ENCODE results near the gene POLL.

POLL gene

DNA sequence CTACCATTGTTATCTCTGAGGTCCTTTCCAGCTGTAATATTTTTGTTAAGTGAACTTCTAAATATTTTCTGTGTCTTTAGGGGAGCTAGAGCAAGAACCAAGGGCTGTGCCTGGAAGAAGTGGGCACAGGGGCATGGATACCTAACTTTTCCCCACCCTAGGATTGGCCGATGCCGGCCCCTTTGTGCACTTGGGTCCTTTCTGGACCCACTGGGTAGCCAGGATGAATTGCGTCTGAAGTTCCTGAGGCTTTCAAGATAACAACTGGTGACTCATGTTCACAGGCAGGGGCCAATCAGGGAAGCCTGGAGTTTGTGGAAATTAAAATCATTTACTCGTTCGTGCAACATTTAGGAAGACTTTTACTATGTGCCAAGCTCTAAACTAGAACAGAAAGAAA is 822 bp upstream of the POLL start:
- no peak overlapping the region for H3K27ac ChIP-seq

DNA sequence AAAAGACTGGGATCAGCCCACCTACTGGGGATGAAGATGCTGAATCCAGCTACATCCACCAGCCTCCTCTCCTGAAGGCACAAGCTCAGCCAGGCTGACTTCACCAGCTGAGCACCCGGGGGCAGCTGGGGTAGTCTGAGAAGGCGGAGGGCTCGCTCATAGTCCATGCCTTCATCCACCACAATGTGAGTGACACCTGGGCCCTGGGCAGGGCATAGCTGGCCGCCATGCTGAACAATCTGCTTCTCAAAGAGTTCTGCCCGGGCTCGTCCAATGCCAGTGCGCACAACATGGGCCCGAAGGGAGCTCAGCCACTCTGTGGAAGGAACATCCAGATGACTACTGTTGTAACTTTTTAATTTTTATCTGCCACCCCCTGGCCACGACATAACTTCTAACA is 2.2 kb downstream of the POLL start:
- H3K4me3 ChIP-seq (ENCODE audit: low read depth, low read length) = no peak overlapping the region
- TF ChIP-seq, protein P1, sequence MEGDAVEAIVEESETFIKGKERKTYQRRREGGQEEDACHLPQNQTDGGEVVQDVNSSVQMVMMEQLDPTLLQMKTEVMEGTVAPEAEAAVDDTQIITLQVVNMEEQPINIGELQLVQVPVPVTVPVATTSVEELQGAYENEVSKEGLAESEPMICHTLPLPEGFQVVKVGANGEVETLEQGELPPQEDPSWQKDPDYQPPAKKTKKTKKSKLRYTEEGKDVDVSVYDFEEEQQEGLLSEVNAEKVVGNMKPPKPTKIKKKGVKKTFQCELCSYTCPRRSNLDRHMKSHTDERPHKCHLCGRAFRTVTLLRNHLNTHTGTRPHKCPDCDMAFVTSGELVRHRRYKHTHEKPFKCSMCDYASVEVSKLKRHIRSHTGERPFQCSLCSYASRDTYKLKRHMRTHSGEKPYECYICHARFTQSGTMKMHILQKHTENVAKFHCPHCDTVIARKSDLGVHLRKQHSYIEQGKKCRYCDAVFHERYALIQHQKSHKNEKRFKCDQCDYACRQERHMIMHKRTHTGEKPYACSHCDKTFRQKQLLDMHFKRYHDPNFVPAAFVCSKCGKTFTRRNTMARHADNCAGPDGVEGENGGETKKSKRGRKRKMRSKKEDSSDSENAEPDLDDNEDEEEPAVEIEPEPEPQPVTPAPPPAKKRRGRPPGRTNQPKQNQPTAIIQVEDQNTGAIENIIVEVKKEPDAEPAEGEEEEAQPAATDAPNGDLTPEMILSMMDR (IDR thresholded peaks at IDR 0.05; ENCODE audit: low read depth, low read length) = no peak
- H3K9me3 ChIP-seq (ENCODE audit: severe bottlenecking) = no peaks in the 10 kb centered on the region
- H3K27ac ChIP-seq = no peak overlapping the region
- H3K36me3 ChIP-seq = peaks cover 10% of the 10 kb centered on the region
- no peak for DNase-seq
- H3K27me3 ChIP-seq (ENCODE audit: insufficient read depth, low read depth, severe bottlenecking) = no peaks in the 10 kb centered on the region

More for the DNA sequence above, 822 bp upstream of the POLL start:
- TF ChIP-seq, protein P1 (IDR thresholded peaks at IDR 0.05; ENCODE audit: low read depth, low read length) = no peak
- no peak for DNase-seq
- Histone ChIP-seq H3K27me3 (ENCODE audit: insufficient read depth, low read depth, severe bottlenecking) (no peaks in the 10 kb centered on the region), H3K9me3 (ENCODE audit: severe bottlenecking) (no peaks in the 10 kb centered on the region), H3K4me3 (ENCODE audit: low read depth, low read length) (peak overlapping the region; percentile 58), H3K36me3 (peaks cover 10% of the 10 kb centered on the region)

DNA sequence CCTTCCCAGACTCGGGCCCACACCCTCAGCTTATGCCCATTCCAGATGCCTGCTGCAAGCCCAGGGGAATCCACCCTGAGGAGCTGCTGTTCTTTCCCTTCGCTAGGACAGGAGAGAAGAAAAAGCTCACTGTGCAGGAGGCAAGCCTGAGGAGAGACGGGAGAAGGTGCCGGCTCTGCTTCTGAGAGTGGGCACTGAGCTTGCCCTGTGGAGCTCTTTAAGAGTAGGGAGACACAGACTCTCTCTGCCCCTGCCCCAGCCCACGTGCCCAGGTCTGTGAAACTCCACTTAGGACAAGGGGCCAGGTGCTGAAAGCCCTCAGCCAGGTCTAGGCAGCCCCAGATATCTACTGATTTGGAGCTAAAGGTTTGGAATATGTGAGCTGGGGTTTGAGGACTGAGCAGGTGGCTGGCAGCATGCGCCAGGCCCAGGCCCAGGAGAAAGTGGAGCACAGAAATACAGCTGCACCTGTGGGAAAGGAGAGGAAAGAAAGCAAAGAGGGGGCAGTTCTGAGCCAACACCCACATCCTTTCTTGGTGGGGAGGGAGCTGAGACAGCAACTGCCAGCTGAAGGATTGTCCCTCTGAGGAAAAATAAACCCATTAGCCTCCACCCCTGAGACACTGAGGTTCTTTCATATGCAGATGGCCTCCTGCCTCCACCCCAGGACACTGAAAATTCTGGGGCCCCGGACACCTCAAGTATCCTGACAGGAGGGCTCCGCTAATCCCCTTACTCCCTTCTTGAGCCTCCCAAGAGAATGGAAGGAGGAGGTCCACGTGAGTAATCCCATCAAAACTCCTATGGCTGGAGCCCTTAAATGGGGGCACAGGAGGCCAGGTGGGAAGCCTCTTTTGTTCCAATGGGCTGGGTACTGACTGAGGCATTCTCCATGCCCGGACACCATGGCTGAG is 7.3 kb downstream of the POLL start:
- Histone ChIP-seq H3K9me3 (ENCODE audit: severe bottlenecking) (peaks cover 4% of the 10 kb centered on the region), H3K27ac (peak overlapping the region; percentile 4), H3K4me3 (ENCODE audit: low read depth, low read length) (no peak overlapping the region), H3K36me3 (peaks cover 14% of the 10 kb centered on the region), H3K27me3 (ENCODE audit: insufficient read depth, low read depth, severe bottlenecking) (no peaks in the 10 kb centered on the region)
- TF ChIP-seq, protein P1 (IDR thresholded peaks at IDR 0.05; ENCODE audit: low read depth, low read length) = no peak
- no peak for DNase-seq

DNA sequence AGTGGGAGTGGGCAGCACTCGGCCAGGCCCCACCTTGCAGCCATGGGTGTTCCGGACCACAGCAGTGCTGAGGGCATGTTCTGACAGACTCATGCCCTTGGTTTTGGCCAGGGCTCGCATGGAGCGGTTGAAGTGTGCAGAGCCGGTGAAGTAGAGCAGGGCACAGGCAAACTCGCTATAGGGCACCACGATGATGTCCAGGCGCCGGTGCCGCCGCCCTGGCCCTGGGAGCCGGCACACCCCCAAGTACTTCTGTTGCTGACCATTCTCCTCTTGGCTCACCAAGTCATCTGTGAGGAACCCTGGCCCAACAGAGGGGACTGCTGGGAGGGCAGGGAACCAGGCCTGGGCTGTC is 8.6 kb downstream of the POLL start:
- no peak overlapping the region for H3K27ac ChIP-seq
- peaks cover 6% of the 10 kb centered on the region for H3K36me3 ChIP-seq
- TF ChIP-seq, protein P1 (IDR thresholded peaks at IDR 0.05; ENCODE audit: low read depth, low read length) = no peak
- H3K27me3 ChIP-seq (ENCODE audit: insufficient read depth, low read depth, severe bottlenecking) = no peaks in the 10 kb centered on the region
- peaks cover 4% of the 10 kb centered on the region for H3K9me3 ChIP-seq (ENCODE audit: severe bottlenecking)
- H3K4me3 ChIP-seq (ENCODE audit: low read depth, low read length) = no peak overlapping the region
- no peak for DNase-seq

DNA sequence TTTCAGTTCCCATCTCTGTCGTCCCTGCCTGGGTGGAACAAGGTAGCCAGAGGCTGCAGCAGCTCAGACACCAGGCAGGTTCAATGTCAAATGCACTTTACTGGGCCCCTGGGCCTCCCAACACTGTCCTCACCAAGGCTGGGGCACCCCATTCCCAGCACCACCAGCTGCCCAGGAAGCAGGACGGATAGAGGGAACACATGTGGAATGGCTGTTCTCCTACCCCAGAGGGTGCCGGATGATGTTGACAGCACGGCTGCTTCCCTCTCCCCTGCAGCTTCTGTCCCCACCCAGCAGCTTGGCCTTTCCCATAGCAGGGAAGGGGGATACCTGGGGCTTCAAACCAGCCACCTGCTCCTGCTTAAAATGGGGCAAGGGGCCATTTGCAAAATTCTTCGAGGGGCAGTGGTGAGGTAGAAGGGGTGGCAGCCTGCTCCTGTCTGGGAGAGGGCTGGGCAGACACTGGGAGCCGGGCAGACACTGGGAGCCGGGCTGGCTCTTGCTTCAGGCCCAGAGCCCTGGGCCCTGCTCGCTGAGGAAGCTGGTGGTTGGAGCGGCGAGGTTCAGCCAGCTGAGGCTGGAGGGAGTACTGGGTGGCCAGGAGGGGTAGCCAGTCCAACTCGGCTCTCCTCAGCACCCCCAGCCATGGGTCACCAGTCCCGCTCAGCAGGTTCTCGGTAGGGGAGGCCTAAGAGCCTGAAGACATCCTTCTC is 9.1 kb downstream of the POLL start:
- TF ChIP-seq, protein P1 (IDR thresholded peaks at IDR 0.05; ENCODE audit: low read depth, low read length) = no peak
- Histone ChIP-seq H3K36me3 (peaks cover 5% of the 10 kb centered on the region), H3K4me3 (ENCODE audit: low read depth, low read length) (no peak overlapping the region), H3K27me3 (ENCODE audit: insufficient read depth, low read depth, severe bottlenecking) (no peaks in the 10 kb centered on the region), H3K27ac (no peak overlapping the region), H3K9me3 (ENCODE audit: severe bottlenecking) (peaks cover 4% of the 10 kb centered on the region)
- no peak for DNase-seq

All from WERI-Rb-1 (cell line).